Psoas muscle (tissue), 8 donors: ENCODE results near the gene FBXL19. TPM values are rescaled to one million over a fixed set of nuclear protein-coding genes. Genes with fewer than 3 reads are reported as not detected.

Experiments used
- ATAC-seq, 4 donors: fragments of 200-7000 bp; cut with Tn5 transposase; one replicate each; pipeline ENCODE4 v1.9.1; 2020; ENCODE audit warnings: moderate library complexity in 3 of 4, mild to moderate bottlenecking in 2 of 4
- DNase-seq, 2 donors: peaks; one replicate each; pipeline ENCODE4 v3.0.0-alpha.2; 2020
- H3K27ac ChIP-seq: fragments of 200-600 bp; one replicate; pipeline ENCODE4 v1.8.0; 2022
- H3K27me3 ChIP-seq, 3 donors: fragments of 200-600 bp in 1 of 3; one replicate each; pipeline versions ENCODE4 v1.6.1 to v1.8.0; 2013 to 2022; ENCODE audit warnings: low read length in 2 of 3, mild to moderate bottlenecking in 2 of 3, moderate library complexity in 1 of 3; ENCODE audit not compliant: insufficient read depth in 3 of 3
- H3K36me3 ChIP-seq, 2 donors: fragments of 200-600 bp in 1 of 2; one replicate each; pipeline versions ENCODE4 v1.6.1 to v1.8.0; 2013 to 2022; ENCODE audit warnings: low read depth in 1 of 2, mild to moderate bottlenecking in 1 of 2, moderate library complexity in 1 of 2; ENCODE audit not compliant: insufficient read depth in 1 of 2
- H3K4me1 ChIP-seq: fragments of 200-600 bp; one replicate; pipeline ENCODE4 v1.8.0; 2022
- H3K4me3 ChIP-seq: fragments of 200-600 bp; one replicate; pipeline ENCODE4 v1.8.0; 2022; ENCODE audit warnings: mild to moderate bottlenecking
- H3K9me3 ChIP-seq: fragments of 200-600 bp; one replicate; pipeline ENCODE4 v1.8.0; 2022
- WGBS, 3 donors: extraction: QIAGEN DNeasy Blood & Tissue Kit; methylation state at CpG; one replicate each; pipeline versions ENCODE4 v1.1.6 to v1.1.7; 2013; 5-methylcytosine and 5-hydroxymethylcytosine counted together
- intact Hi-C, 2 donors: fragments of 100-400 bp; cut with DNase I; formaldehyde crosslinking; loops; one replicate each; pipeline versions ENCODE4 v1.11.0 to v1.14.2; 2022
- polyA plus RNA-seq, 3 donors: library from polyadenylated mRNA; stranded (reverse); fragments of 200-250 nt; gene quantifications; one replicate each; pipeline ENCODE4 v1.2.3, GENCODE V29; 2013
- total RNA-seq, 4 donors: library from RNA; stranded (reverse); fragmentation: NEBNext Ultra II Directional in 2 of 4; extraction: Animal tissue kit (Norgen Biotek cat#: 25700) in 2 of 4; gene quantifications; one replicate each; pipeline versions ENCODE4 v1.2.1 to v1.2.4, GENCODE V29; 2021 to 2023
- TF ChIP-seq, protein P1 (sequence below): fragments of 200-600 bp; IDR thresholded peaks from one replicate; pipeline ENCODE4 v1.8.0; 2022; ENCODE audit warnings: antibody characterized with exemption
- donor health status: healthy with polysubstance abuse.
- donor health status: DM: no; HTN: no; CAD: no; lungs with moderate emphysema.
- donor health status: Bipolar disorder and iron deficiency.
- donor health status: healthy.
- donor health status: DM: yes; HTN: yes; CAD: no.
- donor health status: DM: no; HTN: no; CAD: no.
- donor health status: DM: no; HTN: no; CAD: no.
- donor health status: DM: yes; HTN: yes; CAD: no.

The FBXL19 gene
- total and polyA plus RNA-seq, 7 donors, result 2.8 to 5.4 (median 4.1) TPM

DNA sequence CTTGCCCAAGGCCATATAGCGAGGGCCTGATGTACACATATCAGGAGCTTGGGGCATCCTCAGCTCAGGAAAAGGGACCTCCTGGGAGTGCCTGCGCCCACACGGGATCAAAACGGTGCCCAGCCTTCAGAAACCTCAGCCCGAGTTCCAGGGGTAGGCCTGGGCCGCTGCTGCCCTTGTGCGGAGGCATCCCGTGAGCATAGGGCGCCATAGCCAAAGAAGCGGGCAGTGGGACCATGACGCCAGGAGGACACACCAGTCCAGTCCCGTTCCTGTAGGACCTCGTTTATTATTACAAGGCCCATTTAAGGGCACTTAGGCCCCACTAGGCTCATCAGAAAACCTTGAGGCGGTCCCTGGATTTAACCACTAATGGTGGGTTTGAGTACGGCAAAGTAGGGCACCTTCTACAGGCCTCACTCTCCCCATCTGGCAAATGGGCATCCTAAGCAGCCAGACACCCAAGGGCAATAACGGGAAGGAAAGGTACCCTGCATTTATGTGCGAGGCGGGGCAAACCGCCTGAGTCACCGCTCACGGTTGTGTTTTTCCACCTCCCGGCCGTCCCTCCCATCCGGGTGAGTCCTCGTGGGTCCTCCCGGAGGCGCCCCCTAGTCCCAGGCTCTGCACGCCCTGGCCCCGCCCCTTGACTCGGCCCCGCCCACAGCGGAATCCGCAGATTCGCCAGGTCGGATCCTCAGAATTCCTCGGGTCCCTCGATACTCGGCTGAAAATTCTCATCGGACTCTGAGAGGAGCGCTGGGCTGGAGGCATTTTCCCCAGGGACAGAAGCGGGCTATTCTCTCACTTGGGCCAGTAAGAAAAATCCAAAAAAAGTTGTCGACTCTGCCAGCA is 33.5 kb downstream of the FBXL19 start:
- Histone ChIP-seq H3K27ac (peak overlapping the region; percentile 100), H3K4me1 (peaks cover 27% of the 10 kb centered on the region), H3K27me3 (no peaks in the 10 kb centered on the region), H3K4me3 (peak overlapping the region; percentile 95), H3K9me3 (no peaks in the 10 kb centered on the region), H3K36me3 (peaks cover 6 to 33% of the 10 kb centered on the region in 2 donors)
- peak; percentile 74 to 85 (median 78) for ATAC-seq
- 24 to 26% (median 25%) methylated on average over 42 of the region's 42 CpGs for WGBS, 3 donors
- TF ChIP-seq, protein P1, sequence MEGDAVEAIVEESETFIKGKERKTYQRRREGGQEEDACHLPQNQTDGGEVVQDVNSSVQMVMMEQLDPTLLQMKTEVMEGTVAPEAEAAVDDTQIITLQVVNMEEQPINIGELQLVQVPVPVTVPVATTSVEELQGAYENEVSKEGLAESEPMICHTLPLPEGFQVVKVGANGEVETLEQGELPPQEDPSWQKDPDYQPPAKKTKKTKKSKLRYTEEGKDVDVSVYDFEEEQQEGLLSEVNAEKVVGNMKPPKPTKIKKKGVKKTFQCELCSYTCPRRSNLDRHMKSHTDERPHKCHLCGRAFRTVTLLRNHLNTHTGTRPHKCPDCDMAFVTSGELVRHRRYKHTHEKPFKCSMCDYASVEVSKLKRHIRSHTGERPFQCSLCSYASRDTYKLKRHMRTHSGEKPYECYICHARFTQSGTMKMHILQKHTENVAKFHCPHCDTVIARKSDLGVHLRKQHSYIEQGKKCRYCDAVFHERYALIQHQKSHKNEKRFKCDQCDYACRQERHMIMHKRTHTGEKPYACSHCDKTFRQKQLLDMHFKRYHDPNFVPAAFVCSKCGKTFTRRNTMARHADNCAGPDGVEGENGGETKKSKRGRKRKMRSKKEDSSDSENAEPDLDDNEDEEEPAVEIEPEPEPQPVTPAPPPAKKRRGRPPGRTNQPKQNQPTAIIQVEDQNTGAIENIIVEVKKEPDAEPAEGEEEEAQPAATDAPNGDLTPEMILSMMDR, result peak; percentile 6
- intact Hi-C loops, result no loop called here
- peak; percentile 88 to 93 for DNase-seq

- Histone ChIP-seq H3K9me3 (no peaks in the 10 kb centered on the region), H3K4me3 (peak within 1 kb of the TSS; percentile 95), H3K36me3 (peaks cover 6 to 41% of the 10 kb centered on the region in 2 donors), H3K4me1 (peaks cover 27% of the 10 kb centered on the region), H3K27me3 (no peaks in the 10 kb centered on the region), H3K27ac (peak within 1 kb of the TSS; percentile 100)
- intact Hi-C loops, result no loop called here
- DNase-seq (peak; percentile 98), ATAC-seq (peak; percentile 91 to 94 (median 92))
- 0 to 1% (median 0%) methylated on average over 49 to 84 of the region's 85 CpGs for WGBS, 3 donors
- TF ChIP-seq, protein P1, result no peak
Observed at GRCh38 chr16:30957456-30958174, 34.2 kb downstream of the FBXL19 start, which contains the start of gene SETD1A. Gene SETD1A, plus strand, starts transcription at chr16:30957754. Its CDS starts 978 bp downstream, at chr16:30958732.

DNA sequence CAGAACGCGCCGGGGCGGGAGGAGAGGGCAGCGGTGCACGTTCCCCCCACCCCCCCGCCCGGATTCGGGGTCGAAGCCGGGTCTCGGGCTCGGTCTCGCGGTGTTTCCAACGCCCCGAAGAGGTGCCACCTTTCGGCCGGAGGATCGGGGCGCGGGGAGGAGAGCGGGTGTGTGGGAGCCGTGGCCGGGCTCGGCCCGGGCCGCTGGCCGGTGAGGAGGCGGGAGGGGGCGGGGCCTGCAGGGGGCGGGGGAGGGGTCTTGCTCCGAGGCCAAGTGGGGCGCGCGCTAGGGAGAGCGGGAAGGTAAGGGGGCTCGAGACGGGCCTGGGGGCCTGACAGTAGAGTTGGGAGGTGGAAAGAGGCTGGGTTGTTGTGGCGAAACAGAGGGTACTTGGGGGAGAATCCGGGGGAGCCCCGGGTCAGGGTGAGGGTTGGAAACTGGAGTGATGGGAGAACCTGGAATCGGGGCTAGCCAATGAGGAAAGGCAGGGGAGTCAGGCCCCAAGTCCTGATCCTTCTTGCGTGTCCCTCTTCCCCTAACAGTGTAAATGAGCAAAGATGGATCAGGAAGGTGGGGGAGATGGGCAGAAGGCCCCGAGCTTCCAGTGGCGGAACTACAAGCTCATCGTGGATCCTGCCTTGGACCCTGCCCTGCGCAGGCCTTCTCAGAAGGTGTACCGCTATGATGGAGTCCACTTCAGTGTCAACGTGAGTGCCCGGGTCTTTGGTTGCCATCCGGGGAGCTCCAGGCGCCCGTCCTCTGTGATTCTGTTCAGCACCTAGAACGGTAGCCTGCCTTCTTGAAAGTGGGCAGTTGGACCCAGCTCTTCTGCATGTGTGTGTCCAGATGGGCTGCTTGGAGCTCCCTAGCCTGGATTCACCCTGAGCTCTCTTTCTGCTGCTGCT is 35.1 kb downstream of the FBXL19 start:
- peak; percentile 68 to 87 for DNase-seq
- intact Hi-C loops, result no loop called here
- Histone ChIP-seq H3K27me3 (no peaks in the 10 kb centered on the region), H3K4me3 (peak overlapping the region; percentile 95), H3K4me1 (peaks cover 25% of the 10 kb centered on the region), H3K27ac (peak overlapping the region; percentile 100), H3K36me3 (peaks cover 6 to 49% of the 10 kb centered on the region in 2 donors), H3K9me3 (no peaks in the 10 kb centered on the region)
- TF ChIP-seq, protein P1, result no peak
- peak; percentile 11 to 36 (median 34) for ATAC-seq
- 9 to 17% (median 15%) methylated on average over 26 to 55 of the region's 55 CpGs for WGBS, 3 donors

GRCh38 chr16:30961384-30961783 is 38.0 kb downstream of the FBXL19 start:
- peaks cover 21% of the 10 kb centered on the region for H3K4me1 ChIP-seq
- no peak overlapping the region for H3K4me3 ChIP-seq
- H3K27me3 ChIP-seq, result no peaks in the 10 kb centered on the region
- no peak for ATAC-seq
- DNase-seq, result no peak
- H3K27ac ChIP-seq, result no peak overlapping the region
- intact Hi-C loops, result no loop called here
- TF ChIP-seq, protein P1, result no peak
- H3K36me3 ChIP-seq, result peaks cover 10 to 79% of the 10 kb centered on the region in 2 donors
- 88 to 95% (median 91%) methylated on average over 11 of the region's 11 CpGs for WGBS, 3 donors
- H3K9me3 ChIP-seq, result no peaks in the 10 kb centered on the region
